ENCODE data around the gene SH3GL1. TPM values are rescaled to one million over a fixed set of nuclear protein-coding genes. Genes with fewer than 3 reads are reported as not detected.
A peak's percentile ranks its signal among the peaks of the same experiment; 100 is the strongest.

The SH3GL1 gene
- polyA plus RNA-seq, 1 experiment, result 89.4 TPM

GRCh38 chr19:4425537-4425936, 25.2 kb upstream of the SH3GL1 start:
- ChIA-PET CTCF (no interaction called here), POLR2A (no interaction called here)
- Histone ChIP-seq H3K36me3 (ENCODE audit: control insufficient read depth, insufficient read depth, low read length) (peaks cover 3% of the 10 kb centered on the region; the same call in 1 of the 2 replicates), H3K4me3 (ENCODE audit: low read depth, low read length) (no peak overlapping the region), H3K27me3 (ENCODE audit: control insufficient read depth, insufficient read depth, low read length) (no peaks in the 10 kb centered on the region)
- TF ChIP-seq CTCF (IDR thresholded peaks at IDR 0.05; ENCODE audit: insufficient read depth, low read depth, low read length), result no peak
- peak; percentile 42 for DNase-seq (ENCODE audit: low read depth)

- POLR2A ChIA-PET, result no interaction called here
- Histone ChIP-seq H3K4me3 (ENCODE audit: low read depth, low read length) (no peak overlapping the region), H3K27me3 (ENCODE audit: control insufficient read depth, insufficient read depth, low read length) (no peaks in the 10 kb centered on the region), H3K36me3 (ENCODE audit: control insufficient read depth, insufficient read depth, low read length) (peaks cover 1% of the 10 kb centered on the region; the same call in 1 of the 2 replicates)
- CTCF ChIA-PET, result interaction anchor here (1.2 kb wide), 3 partner anchors 9 to 71 kb away, joined by 4 to 6 read pairs (median 5); partner anchors contain the start of gene SH3GL1
- TF ChIP-seq CTCF (IDR thresholded peaks at IDR 0.05; ENCODE audit: insufficient read depth, low read depth, low read length), result no peak
- DNase-seq (ENCODE audit: low read depth), result no peak
These were observed 23.2 kb upstream of the SH3GL1 start for GRCh38 chr19:4423416-4424126.

- no peak overlapping the region for H3K4me3 ChIP-seq (ENCODE audit: low read depth, low read length)
- POLR2A ChIA-PET, result no interaction called here
- CTCF ChIA-PET, result interaction anchor here (1.2 to 4.7 kb wide), 4 partner anchors 9 to 27 kb away, joined by 3 to 17 read pairs (median 3); partner anchors contain the start of gene SH3GL1
- TF ChIP-seq CTCF (IDR thresholded peaks at IDR 0.05; ENCODE audit: insufficient read depth, low read depth, low read length), result no peak
- H3K27me3 ChIP-seq (ENCODE audit: control insufficient read depth, insufficient read depth, low read length), result no peaks in the 10 kb centered on the region
- DNase-seq (ENCODE audit: low read depth), result no peak
- H3K36me3 ChIP-seq (ENCODE audit: control insufficient read depth, insufficient read depth, low read length), result peaks cover 1% of the 10 kb centered on the region; the same call in 1 of the 2 replicates
These were observed 15.9 kb upstream of the SH3GL1 start for GRCh38 chr19:4416268-4416667.

GRCh38 chr19:4415352-4415751, 15.0 kb upstream of the SH3GL1 start:
- Histone ChIP-seq H3K36me3 (ENCODE audit: control insufficient read depth, insufficient read depth, low read length) (peaks cover 1% of the 10 kb centered on the region; the same call in 1 of the 2 replicates), H3K27me3 (ENCODE audit: control insufficient read depth, insufficient read depth, low read length) (no peaks in the 10 kb centered on the region), H3K4me3 (ENCODE audit: low read depth, low read length) (no peak overlapping the region)
- TF ChIP-seq CTCF (IDR thresholded peaks at IDR 0.05; ENCODE audit: insufficient read depth, low read depth, low read length), result no peak
- ChIA-PET CTCF (interaction anchor here (0.6 to 4.7 kb wide), 6 partner anchors 8 to 153 kb away, joined by 3 to 17 read pairs (median 4); partner anchors contain the start of gene SH3GL1), POLR2A (no interaction called here)
- DNase-seq (ENCODE audit: low read depth), result no peak

GRCh38 chr19:4414800-4415321, 14.5 kb upstream of the SH3GL1 start:
- no peaks in the 10 kb centered on the region for H3K27me3 ChIP-seq (ENCODE audit: control insufficient read depth, insufficient read depth, low read length)
- ChIA-PET CTCF (interaction anchor here (0.6 to 4.7 kb wide), 6 partner anchors 9 to 153 kb away, joined by 3 to 17 read pairs (median 4); partner anchors contain the start of gene SH3GL1), POLR2A (no interaction called here)
- no peak overlapping the region for H3K4me3 ChIP-seq (ENCODE audit: low read depth, low read length)
- no peak for TF ChIP-seq CTCF (IDR thresholded peaks at IDR 0.05; ENCODE audit: insufficient read depth, low read depth, low read length)
- no peak for DNase-seq (ENCODE audit: low read depth)
- H3K36me3 ChIP-seq (ENCODE audit: control insufficient read depth, insufficient read depth, low read length), result peaks cover 1% of the 10 kb centered on the region; the same call in 1 of the 2 replicates

All from BJ (cell line).